HG02884 (cell line): Measurements from ENCODE around the gene HOXB3.
"Not testable (repeated sequence)": the region's sequence is repeated elsewhere in the genome, so short reads cannot be mapped to it uniquely, and the experiment has no call there.

Experiments
- ATAC-seq: cut with Tn5 transposase; IDR thresholded peaks from one replicate; pipeline ENCODE4 v1.9.1; 2021; ENCODE audit warnings: mild to moderate bottlenecking, moderate library complexity; ENCODE audit not compliant: unreplicated experiment

HOXB3 gene

DNA sequence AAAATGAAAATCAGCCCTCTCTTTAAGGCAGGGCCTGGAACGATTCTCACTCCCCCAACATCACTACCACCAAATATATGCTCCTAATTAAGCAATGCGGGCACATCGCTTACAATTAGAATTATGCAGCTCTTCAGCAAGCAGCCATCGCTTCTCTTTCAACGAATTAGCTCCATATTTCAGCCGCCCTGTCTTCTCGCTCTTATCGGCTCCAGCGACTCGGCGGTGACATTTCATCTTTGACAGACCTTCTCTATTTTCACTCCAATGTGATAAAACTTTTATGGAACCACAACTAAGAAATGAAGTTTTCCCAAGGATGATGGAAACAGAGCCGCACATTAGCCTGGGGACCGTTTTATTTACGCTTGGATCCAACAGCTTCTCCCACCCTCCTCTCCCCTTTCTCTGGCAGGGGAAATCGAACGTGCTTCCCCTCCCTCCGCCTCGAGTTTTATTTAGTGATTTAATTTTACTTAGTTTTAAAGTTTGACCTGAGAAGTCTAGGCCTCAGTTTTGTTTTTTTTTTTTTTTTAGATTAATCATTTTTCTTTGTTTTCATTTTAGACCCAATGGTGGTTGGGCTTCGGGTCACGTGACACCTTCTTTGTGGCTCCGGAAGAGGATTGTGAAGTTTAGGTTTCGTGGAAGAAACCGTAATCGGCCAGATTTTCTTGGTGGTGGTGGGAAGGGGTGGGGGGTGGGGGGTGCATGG lies 42.1 kb downstream of the HOXB3 start:
- no peak for ATAC-seq

DNA sequence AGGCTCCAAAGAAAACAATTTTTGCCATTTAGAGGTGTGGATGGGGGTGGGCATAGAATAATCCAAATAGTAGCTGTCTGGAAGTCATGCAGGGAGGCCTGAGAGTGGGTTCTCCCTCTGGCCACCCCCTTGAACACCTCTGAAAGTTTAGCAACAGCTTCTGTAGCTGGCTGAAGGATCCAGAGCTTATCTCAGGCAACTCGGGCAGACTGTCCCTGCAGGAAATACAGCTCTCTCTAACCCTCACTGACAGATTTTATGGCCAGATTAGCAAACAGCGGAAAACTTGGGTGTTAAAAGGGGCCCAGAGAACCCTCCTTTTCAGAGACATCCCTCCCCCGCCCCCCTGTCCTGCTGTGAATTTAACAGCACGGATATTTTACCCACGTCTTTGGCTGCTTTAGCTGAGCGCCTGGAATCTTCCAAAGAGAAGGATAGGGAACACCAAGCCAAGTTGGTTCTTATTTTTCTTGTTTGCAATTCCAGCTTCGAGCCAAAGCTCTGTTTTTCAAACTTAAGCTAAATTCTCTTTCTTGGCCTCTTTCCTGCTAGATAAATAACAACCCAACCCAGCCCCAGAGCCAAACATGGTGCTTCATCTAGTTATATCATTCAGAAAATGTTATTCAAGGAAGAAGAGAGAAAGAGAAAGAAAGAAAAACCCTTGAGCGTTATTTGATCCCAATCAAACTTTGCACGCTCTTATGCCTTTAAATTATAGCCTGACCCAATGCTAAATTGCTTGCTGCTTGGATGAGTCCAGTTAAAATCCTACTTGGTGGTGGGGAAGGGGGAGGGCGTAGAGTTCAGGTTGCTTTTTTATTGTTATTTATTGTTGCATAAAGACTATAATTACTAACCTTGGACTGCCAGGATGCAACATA lies 42.9 kb downstream of the HOXB3 start:
- ATAC-seq = no peak

DNA sequence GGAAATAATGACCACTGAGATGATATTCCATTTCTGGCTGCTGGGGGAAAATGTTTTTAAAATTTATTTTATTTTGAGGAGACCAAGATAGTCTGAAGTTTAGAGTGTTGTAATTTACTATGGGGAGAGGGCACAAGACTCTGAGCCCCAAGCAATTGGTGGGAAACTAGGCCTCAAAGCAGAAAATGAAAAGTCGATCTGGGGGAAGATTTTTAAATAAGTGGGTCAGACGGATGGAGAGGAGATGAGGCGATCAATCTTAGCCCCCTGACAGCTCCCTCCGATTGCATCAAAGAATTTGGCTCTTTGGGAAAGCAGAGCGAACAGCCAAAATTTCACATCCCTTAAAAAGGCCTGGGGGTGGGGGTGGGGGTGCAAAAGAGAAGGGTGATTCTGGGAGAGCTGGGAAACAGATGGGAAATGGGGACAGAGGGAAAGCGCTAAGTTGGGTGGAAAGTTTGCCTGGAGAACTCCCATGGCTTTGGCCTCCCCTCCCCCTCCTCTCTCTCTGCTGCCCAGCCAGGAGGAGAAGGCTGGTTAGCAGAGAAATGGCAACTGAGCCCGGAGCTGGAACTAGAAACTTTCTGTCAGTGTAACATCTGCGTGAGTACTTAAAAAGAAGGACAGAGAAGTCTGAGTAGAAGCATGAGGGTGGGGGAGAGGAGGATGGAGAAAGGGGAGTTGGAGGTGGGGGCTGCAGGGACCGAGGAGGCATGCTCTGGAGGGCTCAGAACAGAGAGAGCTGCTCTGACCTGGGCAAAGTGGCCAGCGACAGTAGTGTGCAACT lies 43.7 kb downstream of the HOXB3 start:
- ATAC-seq = no peak

DNA sequence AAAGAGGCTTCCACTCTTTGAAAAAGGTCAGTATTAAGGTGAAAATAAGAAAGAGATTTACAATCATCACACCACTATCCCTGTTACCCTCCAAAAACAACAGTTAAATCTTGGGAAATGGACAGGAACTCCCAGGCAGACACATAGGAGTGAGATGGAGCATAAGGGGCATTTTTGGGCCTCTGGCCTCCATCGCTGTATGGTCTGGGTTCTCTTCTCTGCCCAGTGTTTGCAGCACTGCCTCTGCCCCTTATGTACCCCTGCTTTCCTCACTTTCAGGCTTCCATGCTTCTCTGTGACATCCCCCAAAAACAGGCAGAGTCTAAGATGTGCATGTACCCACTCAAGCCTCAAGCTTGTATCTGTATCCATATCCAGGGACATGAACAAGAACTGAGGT lies 44.5 kb downstream of the HOXB3 start:
- ATAC-seq = no peak

DNA sequence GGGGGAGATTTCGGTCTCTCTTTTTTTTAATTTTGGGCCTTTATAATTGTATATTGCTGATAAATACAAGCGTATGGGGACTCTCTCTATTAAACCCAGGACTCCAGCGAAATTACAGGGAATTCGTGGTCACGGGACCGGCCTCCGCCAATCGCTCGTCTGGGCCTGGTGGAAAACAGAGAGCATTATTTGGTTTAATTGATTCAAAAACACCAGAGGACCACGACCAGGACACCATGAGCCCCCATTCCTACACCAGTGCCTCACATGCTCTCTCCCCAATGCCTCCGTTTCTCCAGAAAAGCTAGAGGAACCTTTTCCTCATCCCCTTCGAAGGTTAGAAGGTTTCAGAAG lies 45.0 kb downstream of the HOXB3 start, which contains the start of gene HOXB2:
TSS of gene HOXB2 (minus strand) at position 88 of the 354 bp plus-strand sequence. CDS start 198 bp downstream, outside the sequence.
- ATAC-seq = no peak

DNA sequence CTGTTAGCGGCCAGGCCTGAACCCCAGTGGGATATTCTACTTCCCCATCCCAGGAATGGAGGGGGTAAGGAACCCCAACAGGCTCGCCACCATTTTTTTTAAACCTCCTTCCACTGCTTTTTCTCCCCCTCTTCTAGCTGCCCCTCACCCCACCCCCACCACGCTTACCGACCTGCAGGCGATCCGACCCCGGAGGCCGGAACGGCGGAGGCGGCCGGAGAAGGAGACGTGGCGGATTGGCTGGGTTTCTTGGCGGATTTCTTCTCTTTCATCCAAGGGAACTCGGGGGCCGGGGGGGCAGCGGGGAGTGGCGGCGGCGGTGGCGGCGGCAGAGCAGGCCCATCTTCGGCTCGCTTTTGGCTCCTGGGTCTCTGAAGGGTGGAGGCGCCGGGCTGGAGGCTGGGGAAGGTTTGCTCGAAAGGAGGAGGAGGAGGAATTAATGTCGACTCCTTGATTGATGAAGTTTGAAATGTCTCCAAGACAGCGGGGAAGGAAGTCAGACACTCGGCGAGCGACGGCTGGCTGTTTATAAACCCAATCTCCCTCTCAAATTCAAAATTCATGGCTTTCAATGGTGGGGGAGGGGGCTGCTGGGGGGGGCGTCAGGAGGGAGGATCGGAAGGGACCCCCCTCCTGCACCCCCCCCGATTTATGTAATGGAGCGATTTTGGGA lies 45.6 kb downstream of the HOXB3 start:
- no peak for ATAC-seq

DNA sequence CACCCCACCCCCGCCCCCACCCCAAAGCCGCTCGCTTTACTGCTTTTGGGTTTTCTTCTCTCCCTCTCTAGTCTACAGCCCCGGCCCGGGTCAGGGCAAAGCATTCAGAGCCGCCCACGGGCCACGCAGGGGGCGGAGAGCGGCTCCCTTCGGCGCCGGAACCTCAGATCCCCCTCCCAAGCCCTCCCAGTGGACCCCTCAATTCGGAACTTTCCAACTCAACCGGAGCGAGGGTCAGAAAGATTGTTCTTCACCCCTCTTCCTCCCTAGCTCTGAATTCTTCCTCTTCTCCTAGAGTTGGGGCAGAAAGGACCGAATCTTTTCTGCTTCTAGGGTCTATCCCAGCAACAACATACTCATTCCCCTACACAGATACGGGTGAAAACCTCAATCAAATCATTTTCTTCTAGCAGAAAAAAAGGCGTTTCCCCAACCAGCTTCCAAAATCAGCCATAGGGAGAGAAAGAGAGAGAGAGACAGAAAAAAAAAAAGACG lies 46.1 kb downstream of the HOXB3 start:
- no peak for ATAC-seq

DNA sequence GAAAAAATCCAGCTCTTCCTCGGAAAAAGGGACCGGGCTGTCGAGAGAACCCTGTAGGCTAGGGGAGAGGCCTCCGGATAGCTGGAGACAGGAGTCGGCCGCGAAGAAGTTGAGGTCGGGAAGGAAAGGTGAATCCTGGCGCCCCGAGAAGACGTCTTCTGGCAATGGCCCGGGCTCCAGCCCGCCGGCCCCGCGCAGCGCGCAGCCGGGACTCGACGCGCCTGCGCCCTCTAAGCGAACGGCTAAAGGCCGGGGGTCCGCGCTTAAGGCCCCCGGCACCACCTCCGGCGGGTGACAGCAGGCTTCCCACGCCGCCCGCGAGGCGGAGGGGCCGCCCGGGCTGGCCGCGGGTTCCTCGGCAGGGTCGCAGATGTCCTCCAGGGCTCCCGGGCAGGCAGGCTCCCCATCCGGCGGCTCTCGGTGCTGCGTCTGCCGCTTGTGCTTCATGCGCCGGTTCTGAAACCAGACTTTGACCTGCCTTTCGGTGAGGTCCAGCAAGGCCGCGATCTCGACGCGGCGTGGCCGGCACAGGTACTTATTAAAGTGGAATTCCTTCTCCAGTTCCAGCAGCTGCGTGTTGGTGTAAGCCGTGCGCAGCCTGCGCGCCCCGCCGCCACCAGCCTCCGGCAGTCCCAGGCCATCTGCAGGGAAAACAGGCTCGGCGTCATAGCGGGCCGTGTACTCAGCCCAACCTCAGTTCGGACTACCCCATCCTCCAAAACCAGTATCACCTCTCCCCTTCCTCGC lies 46.8 kb downstream of the HOXB3 start:
- ATAC-seq = no peak

DNA sequence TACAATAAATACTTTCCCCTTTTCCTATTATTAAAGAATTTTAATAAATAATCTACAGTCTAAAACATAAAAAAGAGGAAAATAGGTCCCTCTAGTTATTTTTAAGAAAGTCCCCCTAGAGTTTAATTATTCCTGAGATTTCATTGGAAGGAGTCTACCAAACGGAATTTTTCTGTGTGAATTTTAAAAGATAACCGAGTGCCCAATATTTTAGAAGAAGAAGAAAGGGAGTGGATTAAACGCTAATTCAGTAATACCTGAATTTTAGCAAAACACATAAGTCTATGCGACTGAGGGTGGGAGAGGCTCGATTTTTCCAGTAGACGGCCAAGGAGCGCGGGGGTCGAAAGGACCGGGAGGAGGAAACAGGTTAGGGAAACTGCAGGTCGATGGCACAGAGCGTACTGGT lies 47.3 kb downstream of the HOXB3 start:
- ATAC-seq = no peak

DNA sequence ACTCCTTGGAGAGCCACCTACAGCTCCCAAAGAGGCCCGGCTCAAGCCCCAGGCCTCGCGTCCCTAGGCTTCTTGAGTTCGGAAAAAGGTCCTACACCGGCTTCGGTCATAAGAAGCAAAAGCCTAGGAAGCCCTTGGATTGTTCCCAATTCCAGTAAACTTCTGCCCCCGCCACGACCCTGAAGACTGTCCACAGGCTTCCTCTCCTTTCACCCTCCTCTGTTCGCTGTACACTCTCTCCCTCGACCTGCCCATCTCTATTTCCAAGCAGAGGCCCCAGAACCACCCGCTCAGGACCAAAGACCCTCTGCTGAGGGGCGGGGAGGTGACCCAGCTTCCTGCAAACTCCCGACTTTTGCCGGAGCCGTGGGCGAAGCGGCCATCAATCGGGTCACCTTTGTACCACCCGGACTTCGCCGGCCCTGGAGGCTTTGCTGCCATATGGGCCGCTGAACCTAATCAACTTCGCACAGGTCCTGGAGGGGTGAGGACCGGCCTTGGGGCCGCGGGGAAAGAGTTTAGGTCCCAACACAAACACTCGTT lies 47.9 kb downstream of the HOXB3 start:
- ATAC-seq = no peak

DNA sequence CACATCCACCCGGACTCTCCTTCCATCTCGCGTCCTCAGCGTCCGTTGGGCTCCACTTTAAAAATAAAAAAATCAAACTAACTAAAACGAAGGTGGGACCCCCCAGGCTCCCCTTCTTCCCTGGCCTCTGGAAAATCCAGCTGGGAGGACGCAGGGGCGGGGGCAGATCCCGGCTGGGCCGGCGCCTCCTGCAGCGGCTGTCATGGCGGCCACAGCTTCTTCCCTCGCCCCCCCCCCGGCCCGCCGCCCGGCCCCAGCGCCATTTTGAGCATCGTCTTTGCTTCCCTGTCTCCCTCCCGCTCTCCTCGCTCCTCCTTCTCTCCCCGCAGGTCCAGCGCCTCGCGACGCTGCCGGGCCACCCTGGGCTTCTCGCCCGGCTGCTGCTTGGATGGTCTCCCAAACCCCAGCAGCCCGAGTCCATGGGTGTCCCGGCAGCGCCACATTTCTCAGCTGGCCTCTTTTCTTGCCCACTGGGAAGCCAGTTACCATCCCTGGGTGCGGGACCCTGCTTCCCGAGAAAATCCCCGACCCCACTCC lies 48.4 kb downstream of the HOXB3 start:
- no peak for ATAC-seq

DNA sequence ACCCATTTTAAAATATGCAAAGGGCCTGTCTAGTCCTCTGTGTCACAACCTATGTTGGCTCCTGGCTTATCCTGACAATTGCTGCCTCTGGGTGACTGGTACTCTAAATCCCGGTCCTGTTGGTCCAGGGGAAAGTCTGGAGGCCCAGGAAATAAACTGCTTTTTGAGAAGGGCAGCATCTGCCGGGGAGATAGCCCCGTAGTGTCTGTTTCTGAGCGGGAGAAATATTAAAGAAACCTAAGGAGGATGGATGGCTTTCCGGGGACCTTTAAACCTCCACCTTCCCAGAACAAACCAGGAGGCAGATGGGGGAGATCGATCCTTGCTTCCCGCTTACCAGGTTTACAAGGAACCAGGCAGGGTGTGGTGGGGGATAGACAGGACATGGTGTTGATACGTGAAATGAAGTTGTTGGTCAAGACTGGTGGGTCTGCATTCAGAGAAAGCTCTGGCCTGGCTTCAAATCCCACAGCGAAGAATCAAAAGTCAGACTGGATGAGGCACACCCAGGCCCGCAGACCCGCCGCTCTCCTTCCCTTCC lies 48.9 kb downstream of the HOXB3 start:
- no peak for ATAC-seq

DNA sequence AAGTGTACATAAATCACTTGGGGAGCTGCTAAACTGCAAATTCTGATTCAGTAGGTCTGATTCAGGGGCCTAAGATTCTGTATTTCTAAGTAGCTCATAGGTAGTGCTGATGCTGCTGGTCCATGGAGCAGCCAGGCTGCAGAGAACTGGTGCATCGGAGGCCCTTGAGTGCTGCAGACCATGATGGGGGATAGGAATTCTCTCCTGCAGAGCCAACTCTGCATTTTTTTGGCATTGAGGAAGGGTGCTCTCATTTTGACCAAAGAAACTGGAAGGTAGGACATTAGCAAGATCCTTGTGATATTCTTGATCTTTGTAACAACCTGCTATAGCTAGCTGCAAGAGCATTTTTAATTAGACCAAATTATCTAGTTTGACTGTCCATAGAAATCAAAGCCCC lies 49.8 kb downstream of the HOXB3 start:
- ATAC-seq = no peak

DNA sequence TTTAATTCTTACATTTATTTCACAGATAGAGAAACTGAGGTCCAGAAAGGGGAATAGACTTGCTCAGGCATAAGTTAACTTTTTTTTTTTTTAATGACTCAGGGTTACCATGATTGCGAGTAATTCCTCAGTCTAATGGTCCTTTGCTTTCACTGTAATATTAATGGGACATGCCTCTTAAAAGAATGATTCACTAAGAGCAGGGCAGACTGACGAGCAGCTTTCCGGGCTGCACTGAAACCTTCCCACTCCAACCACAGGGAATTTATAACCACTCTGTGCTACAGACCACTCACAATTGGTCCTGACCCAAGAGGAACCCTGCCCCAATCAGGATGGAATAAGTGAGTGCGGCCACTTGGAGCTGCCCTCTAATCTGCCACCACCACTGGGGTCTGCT lies 50.9 kb downstream of the HOXB3 start:
- ATAC-seq = no peak

DNA sequence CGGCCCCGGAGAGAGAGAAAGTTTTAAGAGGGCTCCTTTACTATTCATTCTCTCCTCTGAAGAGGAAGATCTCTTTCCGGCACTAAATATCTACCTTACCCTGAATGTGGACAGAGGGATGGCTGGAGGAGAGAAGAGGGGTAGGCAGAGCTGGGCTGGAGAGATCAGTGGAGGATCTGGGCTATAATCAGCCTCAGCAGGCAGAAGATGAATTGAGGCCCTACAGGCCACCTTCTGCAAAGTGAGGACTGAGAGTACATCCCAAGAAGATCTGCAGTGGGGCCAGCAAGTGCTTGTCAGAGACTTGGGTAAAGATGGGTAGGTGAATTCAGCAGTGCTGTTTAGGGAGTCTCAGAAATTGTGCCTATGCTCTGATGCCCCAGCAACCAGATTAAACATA lies 52.7 kb downstream of the HOXB3 start:
- ATAC-seq = no peak

DNA sequence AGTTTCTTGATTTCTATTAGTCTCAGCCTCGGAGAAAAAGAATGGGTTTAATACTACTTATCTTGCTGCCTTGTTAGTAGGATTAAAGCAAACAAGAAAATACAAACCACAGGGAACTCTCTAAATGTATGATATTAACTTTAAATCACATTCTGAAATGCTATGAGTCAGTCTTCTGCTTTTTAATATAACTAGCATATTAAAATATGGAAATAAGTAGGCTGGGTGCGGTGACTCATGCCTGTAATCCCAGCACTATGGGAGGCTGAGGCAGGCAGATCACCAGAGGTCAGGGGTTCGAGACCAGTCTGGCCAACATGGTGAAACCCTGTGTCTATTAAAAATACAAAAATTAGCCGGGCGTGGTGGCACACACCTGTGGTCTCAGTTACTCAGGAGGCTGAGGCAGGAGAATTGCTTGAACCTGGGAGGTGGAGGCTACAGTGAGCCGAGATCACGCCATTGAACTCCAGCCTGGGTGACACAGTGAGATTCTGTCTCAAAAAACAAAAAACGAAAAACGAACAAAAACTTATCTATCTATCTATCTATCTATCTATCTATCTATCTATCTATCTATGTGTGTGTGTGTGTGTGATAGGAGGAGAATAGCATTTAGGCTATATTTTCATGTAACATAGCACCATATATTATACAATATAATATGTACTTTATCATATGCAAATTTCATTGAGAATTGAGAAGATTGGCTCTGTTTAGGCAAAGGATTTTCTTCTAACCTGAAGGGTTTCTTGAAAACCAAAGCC lies 54.1 kb downstream of the HOXB3 start:
- not testable (repeated sequence) for ATAC-seq

DNA sequence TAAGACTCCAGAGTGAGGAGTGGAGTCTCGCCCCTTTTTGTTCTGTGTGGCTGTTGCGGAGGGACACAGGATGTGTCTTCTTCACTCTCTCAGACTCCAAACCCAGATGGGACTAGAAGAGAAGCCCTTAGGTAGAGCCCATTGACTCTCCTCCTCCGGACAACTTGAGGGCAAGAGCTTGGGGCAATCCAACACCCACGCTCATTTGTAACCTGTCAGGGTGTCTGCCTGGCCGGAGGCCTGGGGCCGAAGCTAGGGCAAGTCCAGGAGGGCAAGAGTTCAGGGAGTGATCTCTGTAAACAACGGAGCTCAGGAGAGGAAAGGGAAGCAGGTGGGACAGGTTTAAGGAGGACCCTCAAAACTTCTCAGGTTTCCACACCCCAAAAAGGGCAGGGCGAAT lies 57.8 kb downstream of the HOXB3 start:
- no peak for ATAC-seq

DNA sequence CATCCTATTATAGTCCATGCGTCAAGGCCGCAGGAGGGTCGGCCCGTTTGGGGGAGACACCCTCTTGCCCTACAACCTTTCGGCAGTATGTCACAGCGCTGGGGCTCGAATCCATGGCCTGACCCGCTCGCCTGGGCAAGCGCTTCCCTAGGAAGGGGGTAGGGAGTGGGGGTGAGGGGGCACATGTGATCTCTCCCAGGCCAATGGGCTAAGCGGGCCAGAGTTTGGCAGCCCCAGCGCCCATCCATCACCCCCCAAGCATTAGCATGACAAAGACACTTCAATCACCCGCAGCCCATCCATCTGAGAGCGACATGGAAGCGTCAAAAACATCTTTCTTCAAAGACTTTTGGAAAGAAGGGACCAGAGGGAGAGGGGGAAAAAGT lies 59.2 kb downstream of the HOXB3 start, which contains the start of gene HOXB1:
TSS of gene HOXB1 (minus strand) at position 125 of the 386 bp plus-strand sequence. CDS start at position 18, 107 bp downstream.
- ATAC-seq = no peak
